GM18907 (cell line): ENCODE results near the gene FMNL3.
A peak's percentile ranks its signal among the peaks of the same experiment; 100 is the strongest.

Experiments
- ATAC-seq: cut with Tn5 transposase; IDR thresholded peaks from one replicate; pipeline ENCODE4 v1.9.1; 2021; ENCODE audit warnings: mild to moderate bottlenecking, moderate library complexity; ENCODE audit not compliant: unreplicated experiment

Gene FMNL3

GRCh38 chr12:49675137-49675536 is 32.1 kb downstream of the FMNL3 start:
- ATAC-seq = no peak

- no peak for ATAC-seq
Measured at GRCh38 chr12:49674318-49674981, 32.8 kb downstream of the FMNL3 start.

GRCh38 chr12:49673446-49674317 is 33.5 kb downstream of the FMNL3 start:
- ATAC-seq = no peak

- no peak for ATAC-seq
Measured at GRCh38 chr12:49672301-49673217, 34.6 kb downstream of the FMNL3 start.

- ATAC-seq = peak; percentile 46
Measured at GRCh38 chr12:49671031-49671765, 36.0 kb downstream of the FMNL3 start.

GRCh38 chr12:49669796-49670195 is 37.4 kb downstream of the FMNL3 start:
- no peak for ATAC-seq

- ATAC-seq = no peak
Measured at GRCh38 chr12:49667325-49668090, 39.7 kb downstream of the FMNL3 start.

- no peak for ATAC-seq
Measured at GRCh38 chr12:49666176-49666575, 41.0 kb downstream of the FMNL3 start.

- no peak for ATAC-seq
Measured at GRCh38 chr12:49665384-49665783, 41.8 kb downstream of the FMNL3 start.

GRCh38 chr12:49664591-49665239 is 42.5 kb downstream of the FMNL3 start:
- peak; percentile 60 for ATAC-seq

- ATAC-seq = no peak
Measured at GRCh38 chr12:49664167-49664566, 43.0 kb downstream of the FMNL3 start.

- peak; percentile 75 for ATAC-seq
Measured at GRCh38 chr12:49662998-49663843, 44.0 kb downstream of the FMNL3 start.

GRCh38 chr12:49661746-49662145 is 45.5 kb downstream of the FMNL3 start:
- no peak for ATAC-seq

GRCh38 chr12:49661191-49661590 is 46.0 kb downstream of the FMNL3 start:
- ATAC-seq = no peak

GRCh38 chr12:49659753-49660152 is 47.5 kb downstream of the FMNL3 start:
- ATAC-seq = no peak

- no peak for ATAC-seq
Measured at GRCh38 chr12:49658276-49658675, 48.9 kb downstream of the FMNL3 start.

GRCh38 chr12:49655595-49656236 is 51.5 kb downstream of the FMNL3 start:
- no peak for ATAC-seq

- ATAC-seq = no peak
Measured at GRCh38 chr12:49654715-49655114, 52.5 kb downstream of the FMNL3 start.
